Naive thymus-derived CD8-positive, alpha-beta T cell (primary cell): ENCODE results near the gene LARGE1. TPM values are rescaled to one million over a fixed set of nuclear protein-coding genes. Genes with fewer than 3 reads are reported as not detected.

ENCODE experiments used
- ATAC-seq, 2 donors: fragments of 150-1000 bp; cut with Tn5 transposase in 1 of 2; sonication (Bioruptor Pico), chemical (Tn5 transposase) in 1 of 2; 1 replicate in 1 of 2; 2 replicates in 1 of 2; pipeline ENCODE4 v1.10.0; 2021; ENCODE audit warnings: mild to moderate bottlenecking in 2 of 2, moderate library complexity in 2 of 2
- POLR2A ChIA-PET: fragments of 350-600 bp; sonication (Branson Sonifier 250); formaldehyde crosslinking; loops from one replicate; lab custom pipeline; 2021; ENCODE audit warnings: antibody characterized with exemption; lab: Charles Lee
- DNase-seq, 10 donors: peaks; one replicate each; pipeline versions ENCODE4 v3.0.0 to v3.0.0-alpha.2; 2020 to 2022
- H3K27ac Mint-ChIP-seq, 10 donors: one replicate each; pipeline ENCODE4 v1.8.0; 2020 to 2022; ENCODE audit warnings: mild to moderate bottlenecking in 10 of 10, mixed read lengths in 10 of 10, moderate library complexity in 4 of 10, inconsistent platforms in 1 of 10
- H3K27me3 Mint-ChIP-seq, 5 donors: one replicate each; pipeline ENCODE4 v1.8.0; 2021 to 2022; ENCODE audit warnings: mixed read lengths in 5 of 5
- H3K36me3 Mint-ChIP-seq, 3 donors: one replicate each; pipeline ENCODE4 v1.8.0; 2020 to 2022; ENCODE audit warnings: mixed read lengths in 3 of 3, mild to moderate bottlenecking in 2 of 3, inconsistent platforms in 1 of 3
- H3K4me1 Mint-ChIP-seq, 4 donors: one replicate each; pipeline ENCODE4 v1.8.0; 2021 to 2022; ENCODE audit warnings: mixed read lengths in 4 of 4
- H3K4me3 Mint-ChIP-seq, 10 donors: one replicate each; pipeline ENCODE4 v1.8.0; 2020 to 2022; ENCODE audit warnings: mild to moderate bottlenecking in 10 of 10, mixed read lengths in 10 of 10, moderate library complexity in 6 of 10, inconsistent platforms in 1 of 10
- H3K9me3 Mint-ChIP-seq, 9 donors: one replicate each; pipeline ENCODE4 v1.8.0; 2020 to 2022; ENCODE audit warnings: mixed read lengths in 9 of 9, mild to moderate bottlenecking in 3 of 9, inconsistent platforms in 1 of 9, moderate library complexity in 1 of 9
- polyA plus RNA-seq, 3 donors: library from polyadenylated mRNA; unstranded; fragments of 300-500 nt; fragmentation: Illumina TruSeq; gene quantifications; one replicate each; pipeline ENCODE4 v1.2.3, GENCODE V29; 2021
- total RNA-seq, 8 experiments: library from RNA in 2 of 8; stranded (reverse) in 2 of 8; gene quantifications; one replicate each; pipeline ENCODE4 v1.2.3 and lab custom pipeline; 2021 to 2026

The LARGE1 gene
- total RNA-seq (1 to 10 TPM; 2.6 to 3.0 TPM), polyA plus RNA-seq (under 1 TPM in 1 of 3 donors, not detected in 2; 0.07 TPM), total RNA-seq (lab: John Stamatoyannopoulos, UW) (0.98 to 6.0 (median 1.6) reads per million in 6 experiments)

GRCh38 chr22:33920197-33920540 is at the start of gene LARGE1:
TSS of gene LARGE1 (minus strand) at chr22:33920476.
- peaks cover 9 to 38% (median 25%) of the 10 kb centered on the region in 4 donors for H3K4me1 Mint-ChIP-seq
- peak in 1 of 10 donors; percentile 10 for DNase-seq
- H3K27ac Mint-ChIP-seq = peak within 1 kb of the TSS in 3 of 10 donors; percentile 5 to 76 (median 56)
- H3K36me3 Mint-ChIP-seq = peaks cover 0 to 4% (median 0%) of the 10 kb centered on the region in 3 donors
- H3K4me3 Mint-ChIP-seq = peak within 1 kb of the TSS; percentile 77 to 93 (median 84)
- peaks cover 0 to 5% (median 0%) of the 10 kb centered on the region in 9 donors for H3K9me3 Mint-ChIP-seq
- POLR2A ChIA-PET = no interaction called here
- H3K27me3 Mint-ChIP-seq = peaks cover 22 to 63% (median 53%) of the 10 kb centered on the region in 5 donors
- ATAC-seq = no peak

DNA sequence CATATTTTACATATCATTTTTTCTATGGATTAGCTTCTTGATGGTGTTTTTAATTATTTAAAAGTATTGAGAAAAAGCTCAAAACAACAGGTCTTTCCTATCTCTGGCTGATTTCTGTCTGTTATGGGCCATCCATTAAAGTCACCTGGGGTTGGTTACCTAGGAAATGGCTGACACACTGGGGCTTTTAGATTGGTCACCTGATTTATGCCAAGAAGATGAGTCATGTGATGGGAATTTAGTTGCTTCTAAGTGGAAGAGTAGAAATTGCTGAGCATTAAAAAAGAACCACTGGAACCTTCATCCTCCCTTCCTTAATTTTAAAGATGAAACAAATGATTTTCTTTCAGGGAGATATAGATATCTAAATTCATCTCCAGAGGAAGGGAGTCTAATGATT is 48.8 kb upstream of the LARGE1 start:
- H3K4me3 Mint-ChIP-seq = no peak overlapping the region
- no peak overlapping the region for H3K27ac Mint-ChIP-seq
- H3K4me1 Mint-ChIP-seq = no peaks in the 10 kb centered on the region
- POLR2A ChIA-PET = no interaction called here
- no peaks in the 10 kb centered on the region for H3K36me3 Mint-ChIP-seq
- no peak for ATAC-seq
- no peak for DNase-seq
- peaks cover 0 to 6% (median 0%) of the 10 kb centered on the region in 9 donors for H3K9me3 Mint-ChIP-seq
- H3K27me3 Mint-ChIP-seq = peaks cover 0 to 27% (median 6%) of the 10 kb centered on the region in 5 donors

DNA sequence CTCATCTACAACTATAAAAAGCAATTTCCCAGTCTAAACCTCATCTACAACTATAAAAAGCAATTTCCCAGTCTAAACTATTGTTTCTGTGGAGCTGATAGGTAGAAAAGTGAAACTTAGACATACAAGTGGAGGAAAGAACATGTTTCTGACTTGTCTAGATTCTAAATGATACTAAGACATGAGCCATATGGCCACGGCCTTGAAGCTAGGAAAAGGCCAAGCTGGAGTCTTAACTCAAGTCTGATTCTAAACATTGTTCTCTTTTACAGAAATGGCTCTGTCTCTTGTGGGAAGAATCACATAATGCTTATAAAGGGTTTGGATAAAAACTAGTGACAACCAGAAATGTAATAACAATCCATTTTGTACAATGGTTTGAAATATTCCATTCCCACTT is 43.8 kb upstream of the LARGE1 start:
- no peaks in the 10 kb centered on the region for H3K4me1 Mint-ChIP-seq
- DNase-seq = no peak
- POLR2A ChIA-PET = no interaction called here
- H3K36me3 Mint-ChIP-seq = no peaks in the 10 kb centered on the region
- H3K4me3 Mint-ChIP-seq = no peak overlapping the region
- H3K27me3 Mint-ChIP-seq = no peaks in the 10 kb centered on the region
- no peak overlapping the region for H3K27ac Mint-ChIP-seq
- H3K9me3 Mint-ChIP-seq = peaks cover 0 to 6% (median 0%) of the 10 kb centered on the region in 9 donors
- no peak for ATAC-seq

DNA sequence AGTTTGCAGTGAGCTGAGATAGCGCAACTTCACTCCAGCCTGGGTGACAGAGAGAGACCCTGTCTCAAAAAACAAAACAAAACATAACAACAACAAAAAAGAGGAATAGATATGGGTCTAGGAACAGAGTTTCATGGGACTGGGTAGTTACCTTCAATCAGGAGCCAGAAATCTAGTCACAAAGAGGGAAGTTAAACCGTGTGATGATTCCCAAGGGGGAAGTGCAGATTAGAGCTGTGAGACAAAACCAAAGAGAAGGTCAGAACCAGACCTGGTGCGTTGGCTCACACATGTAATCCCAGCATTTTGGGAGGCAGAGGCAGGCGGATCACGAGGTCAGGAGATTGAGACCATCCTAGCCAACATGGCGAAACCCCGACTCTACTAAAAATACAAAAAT is 42.1 kb upstream of the LARGE1 start:
- peaks cover 0 to 6% (median 0%) of the 10 kb centered on the region in 9 donors for H3K9me3 Mint-ChIP-seq
- ATAC-seq = no peak
- no peaks in the 10 kb centered on the region for H3K4me1 Mint-ChIP-seq
- no peaks in the 10 kb centered on the region for H3K36me3 Mint-ChIP-seq
- POLR2A ChIA-PET = no interaction called here
- H3K27ac Mint-ChIP-seq = no peak overlapping the region
- no peak for DNase-seq
- H3K4me3 Mint-ChIP-seq = no peak overlapping the region
- H3K27me3 Mint-ChIP-seq = no peaks in the 10 kb centered on the region

DNA sequence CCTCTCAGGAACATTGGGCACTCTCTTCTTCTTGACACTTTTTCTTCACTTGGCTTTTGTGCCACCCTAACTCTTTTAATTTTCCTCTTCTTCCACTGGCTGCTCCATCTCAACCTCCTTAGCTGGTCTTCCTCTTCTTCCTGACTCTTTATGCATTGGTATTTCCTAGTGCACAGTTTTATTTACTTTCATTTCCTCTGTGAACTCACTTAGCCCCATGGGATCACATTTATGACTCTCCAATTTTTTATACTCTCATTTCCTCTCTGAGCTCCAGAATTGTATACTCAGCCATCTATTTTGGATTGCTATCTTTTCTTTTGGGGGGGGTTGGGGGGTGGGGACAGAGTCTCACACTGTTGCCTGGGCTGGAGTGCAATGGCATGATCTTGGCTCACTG is 38.5 kb upstream of the LARGE1 start:
- H3K4me3 Mint-ChIP-seq = no peak overlapping the region
- no peak overlapping the region for H3K27ac Mint-ChIP-seq
- no peak for DNase-seq
- peaks cover 0 to 6% (median 0%) of the 10 kb centered on the region in 9 donors for H3K9me3 Mint-ChIP-seq
- H3K4me1 Mint-ChIP-seq = no peaks in the 10 kb centered on the region
- H3K27me3 Mint-ChIP-seq = no peaks in the 10 kb centered on the region
- ATAC-seq = no peak
- no peaks in the 10 kb centered on the region for H3K36me3 Mint-ChIP-seq
- POLR2A ChIA-PET = no interaction called here

DNA sequence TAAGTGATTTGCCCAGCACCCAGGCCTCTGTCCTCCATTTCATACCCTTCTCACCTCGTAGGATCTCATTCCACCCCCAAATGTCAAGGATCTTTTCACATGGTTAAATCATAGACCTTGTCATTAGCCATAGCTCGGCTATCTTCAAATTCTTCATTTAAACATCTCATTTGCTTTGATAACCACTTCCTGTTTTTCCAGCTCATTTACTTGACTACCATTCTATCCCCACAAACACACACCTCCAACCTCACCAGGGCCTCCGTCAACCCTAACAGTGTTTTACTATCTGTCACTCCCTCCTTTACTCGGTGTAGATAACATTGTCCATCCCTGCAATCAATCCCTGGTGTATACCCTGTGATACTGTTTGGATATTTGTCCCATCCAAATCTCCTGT is 36.8 kb upstream of the LARGE1 start:
- H3K4me3 Mint-ChIP-seq = no peak overlapping the region
- H3K36me3 Mint-ChIP-seq = no peaks in the 10 kb centered on the region
- peaks cover 0 to 3% (median 0%) of the 10 kb centered on the region in 9 donors for H3K9me3 Mint-ChIP-seq
- H3K27me3 Mint-ChIP-seq = peaks cover 0 to 8% (median 5%) of the 10 kb centered on the region in 5 donors
- POLR2A ChIA-PET = no interaction called here
- DNase-seq = no peak
- ATAC-seq = no peak
- no peak overlapping the region for H3K27ac Mint-ChIP-seq
- H3K4me1 Mint-ChIP-seq = no peaks in the 10 kb centered on the region

DNA sequence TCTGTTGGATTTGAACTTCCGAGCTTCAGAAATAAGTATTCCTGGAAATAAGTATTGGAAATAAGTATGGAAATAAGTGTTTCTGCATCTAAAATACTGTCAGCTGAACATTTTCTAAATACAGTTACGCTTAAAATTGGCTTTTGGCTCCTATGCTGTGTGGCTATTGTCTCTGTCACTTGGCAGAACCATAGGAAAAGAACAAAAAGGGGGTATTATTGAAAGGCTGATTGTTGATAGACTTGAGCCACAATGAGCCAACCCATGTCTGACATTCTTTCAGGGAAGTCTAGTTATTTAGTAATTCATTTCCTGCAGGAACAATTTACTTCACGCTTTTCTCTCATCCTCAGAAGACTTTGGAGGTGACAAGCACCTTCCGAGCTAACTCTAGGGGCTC is 32.5 kb upstream of the LARGE1 start:
- H3K36me3 Mint-ChIP-seq = no peaks in the 10 kb centered on the region
- peaks cover 0 to 3% (median 0%) of the 10 kb centered on the region in 9 donors for H3K9me3 Mint-ChIP-seq
- POLR2A ChIA-PET = no interaction called here

DNA sequence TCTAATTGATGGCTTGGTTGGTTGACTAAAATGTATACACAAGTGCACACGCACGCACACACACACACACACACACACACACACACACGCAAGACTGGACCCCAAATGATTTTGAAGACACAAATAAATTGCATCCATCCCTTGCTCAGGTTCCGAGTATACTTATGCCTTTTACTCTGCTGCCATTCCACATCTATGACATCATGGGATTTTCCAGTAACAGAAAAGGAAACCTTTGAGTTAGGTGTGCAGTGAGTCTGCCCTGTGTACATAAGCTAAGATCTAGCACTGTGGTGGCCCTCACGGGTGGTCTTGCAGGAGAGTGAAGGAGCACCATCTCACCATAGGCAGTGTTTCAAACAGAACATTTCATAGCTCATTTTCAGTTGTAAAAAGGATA is 20.5 kb upstream of the LARGE1 start:
- H3K9me3 Mint-ChIP-seq = peaks cover 0 to 8% (median 1%) of the 10 kb centered on the region in 9 donors
- no peak overlapping the region for H3K4me3 Mint-ChIP-seq
- H3K27ac Mint-ChIP-seq = no peak overlapping the region
- ATAC-seq (no peak), DNase-seq (no peak)
- H3K27me3 Mint-ChIP-seq = peaks cover 0 to 5% (median 2%) of the 10 kb centered on the region in 5 donors
- H3K4me1 Mint-ChIP-seq = no peaks in the 10 kb centered on the region
- peaks cover 0 to 5% (median 1%) of the 10 kb centered on the region in 3 donors for H3K36me3 Mint-ChIP-seq
- POLR2A ChIA-PET = no interaction called here

More for the DNA sequence above, 32.5 kb upstream of the LARGE1 start:
- H3K4me3 Mint-ChIP-seq = no peak overlapping the region
- H3K27me3 Mint-ChIP-seq = peaks cover 0 to 13% (median 8%) of the 10 kb centered on the region in 5 donors
- no peaks in the 10 kb centered on the region for H3K4me1 Mint-ChIP-seq
- no peak overlapping the region for H3K27ac Mint-ChIP-seq
- no peak for DNase-seq
- no peak for ATAC-seq

DNA sequence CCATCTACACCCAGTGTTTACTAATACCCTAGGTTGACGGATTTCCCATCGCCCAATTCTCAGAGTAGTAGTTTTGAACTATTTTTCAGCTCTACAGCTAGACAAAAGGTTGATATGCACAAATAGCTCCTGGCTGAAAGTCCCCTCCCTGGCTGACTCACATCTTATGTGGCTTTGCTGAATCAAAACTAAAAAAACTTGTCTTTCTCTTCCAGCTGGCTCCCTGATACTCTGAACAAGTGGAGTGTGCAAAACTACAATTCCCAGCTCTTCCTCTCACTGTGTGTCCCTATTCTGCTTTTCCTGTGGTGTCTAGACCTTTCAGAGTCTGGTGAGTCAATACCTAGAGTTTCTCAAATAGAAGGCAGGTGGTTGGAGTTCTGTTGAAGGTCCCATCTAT is 12.7 kb upstream of the LARGE1 start:
- Mint-ChIP-seq H3K9me3 (peaks cover 0 to 3% (median 0%) of the 10 kb centered on the region in 9 donors), H3K36me3 (no peaks in the 10 kb centered on the region), H3K27me3 (peaks cover 9 to 34% (median 14%) of the 10 kb centered on the region in 5 donors), H3K4me1 (no peaks in the 10 kb centered on the region), H3K27ac (no peak overlapping the region), H3K4me3 (no peak overlapping the region)
- POLR2A ChIA-PET = no interaction called here
- ATAC-seq (no peak), DNase-seq (no peak)

- POLR2A ChIA-PET = no interaction called here
- Mint-ChIP-seq H3K27ac (no peak overlapping the region), H3K4me1 (no peaks in the 10 kb centered on the region), H3K9me3 (peaks cover 0 to 3% (median 0%) of the 10 kb centered on the region in 9 donors), H3K27me3 (peaks cover 12 to 40% (median 15%) of the 10 kb centered on the region in 5 donors), H3K4me3 (no peak overlapping the region), H3K36me3 (no peaks in the 10 kb centered on the region)
- ATAC-seq (no peak), DNase-seq (no peak)
Measured at GRCh38 chr22:33931406-33931805, 11.1 kb upstream of the LARGE1 start.

- Mint-ChIP-seq H3K36me3 (peaks cover 0 to 5% (median 4%) of the 10 kb centered on the region in 3 donors), H3K4me1 (peaks cover 4 to 10% (median 7%) of the 10 kb centered on the region in 4 donors), H3K9me3 (peaks cover 0 to 5% (median 0%) of the 10 kb centered on the region in 9 donors), H3K27ac (no peak overlapping the region), H3K27me3 (peaks cover 16 to 68% (median 30%) of the 10 kb centered on the region in 5 donors), H3K4me3 (no peak overlapping the region)
- POLR2A ChIA-PET = no interaction called here
- DNase-seq = no peak
- no peak for ATAC-seq
Measured at GRCh38 chr22:33927752-33928151, 7.5 kb upstream of the LARGE1 start.

DNA sequence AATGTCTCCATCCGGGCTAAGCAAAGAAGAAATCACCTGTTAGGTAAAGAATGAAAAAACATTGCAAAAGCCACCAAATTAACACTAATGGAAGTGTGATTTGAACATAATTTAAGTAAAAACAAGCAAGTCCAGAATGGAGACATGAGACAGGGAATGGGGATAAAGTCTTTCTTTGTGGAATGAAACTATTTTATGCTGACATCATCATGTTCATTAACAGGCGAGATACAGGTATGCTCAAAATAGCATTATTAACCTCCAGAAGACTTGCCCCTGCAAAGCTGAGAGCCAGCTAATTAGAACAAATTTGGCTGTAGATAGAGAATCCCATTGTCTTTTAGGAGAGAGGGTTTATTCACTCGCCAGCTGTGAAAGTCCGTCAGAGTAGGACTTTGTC is 4.9 kb upstream of the LARGE1 start:
- no peak for DNase-seq
- ATAC-seq = no peak
- Mint-ChIP-seq H3K27ac (no peak overlapping the region), H3K9me3 (peaks cover 0 to 5% (median 0%) of the 10 kb centered on the region in 9 donors), H3K4me1 (peaks cover 7 to 22% (median 17%) of the 10 kb centered on the region in 4 donors), H3K36me3 (peaks cover 0 to 5% (median 4%) of the 10 kb centered on the region in 3 donors), H3K27me3 (peaks cover 14 to 59% (median 36%) of the 10 kb centered on the region in 5 donors), H3K4me3 (no peak overlapping the region)
- POLR2A ChIA-PET = no interaction called here

GRCh38 chr22:33923660-33924246 is 3.5 kb upstream of the LARGE1 start:
- peaks cover 17 to 55% (median 41%) of the 10 kb centered on the region in 5 donors for H3K27me3 Mint-ChIP-seq
- no peak for ATAC-seq
- POLR2A ChIA-PET = no interaction called here

More at GRCh38 chr22:33923660-33924246, 3.5 kb upstream of the LARGE1 start:
- H3K27ac Mint-ChIP-seq = no peak overlapping the region
- peak in 4 of 10 donors; percentile 3 to 62 (median 18) for DNase-seq
- H3K4me1 Mint-ChIP-seq = peaks cover 9 to 31% (median 22%) of the 10 kb centered on the region in 4 donors
- peaks cover 0 to 5% (median 4%) of the 10 kb centered on the region in 3 donors for H3K36me3 Mint-ChIP-seq
- peak overlapping the region in 6 of 10 donors; percentile 20 to 94 (median 48) for H3K4me3 Mint-ChIP-seq
- peaks cover 0 to 5% (median 0%) of the 10 kb centered on the region in 9 donors for H3K9me3 Mint-ChIP-seq
